ENCODE data around the gene MUL1. TPM values are rescaled to one million over a fixed set of nuclear protein-coding genes. Genes with fewer than 3 reads are reported as not detected.
A peak's percentile ranks its signal among the peaks of the same experiment; 100 is the strongest.

The MUL1 gene
- total and polyA plus RNA-seq, 8 donors = 22.0 to 36.0 (median 25.3) TPM

DNA sequence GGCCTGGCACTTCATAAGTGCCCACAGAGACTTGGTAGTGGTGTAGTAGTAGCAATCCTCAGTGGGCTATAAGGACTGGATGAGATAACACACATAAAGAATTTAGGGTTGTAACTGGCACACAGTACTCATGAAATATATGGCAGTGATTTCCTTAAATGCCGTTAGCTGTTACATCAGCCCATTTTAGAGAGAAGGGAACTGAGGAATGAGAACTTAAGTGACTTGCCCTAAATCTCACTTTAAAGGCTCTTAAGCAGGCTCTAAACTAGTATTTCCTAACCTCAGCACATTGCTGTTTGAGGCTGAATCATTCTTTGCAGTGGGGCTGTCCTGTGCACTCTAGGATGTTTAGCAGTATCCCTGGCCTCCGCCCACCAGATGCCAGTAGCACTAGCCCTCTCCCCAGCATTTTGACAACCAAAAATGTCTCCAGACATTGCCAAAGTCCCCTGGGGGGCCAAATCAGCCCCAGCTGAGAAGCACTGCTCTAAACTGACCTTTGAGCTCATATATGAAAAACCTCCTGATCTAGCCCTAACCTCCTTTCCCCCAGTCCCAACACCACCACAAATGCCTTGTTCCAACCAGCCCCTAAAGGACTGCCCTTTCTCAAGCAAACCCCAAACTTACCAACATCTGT is 33.5 kb downstream of the MUL1 start:
- Histone ChIP-seq H3K4me1 (peaks cover 6 to 10% of the 10 kb centered on the region in 2 donors), H3K27ac (no peak overlapping the region), H3K27me3 (peaks cover 15 to 82% of the 10 kb centered on the region in 2 donors), H3K9me3 (no peaks in the 10 kb centered on the region), H3K4me3 (no peak overlapping the region), H3K36me3 (no peaks in the 10 kb centered on the region)
- TF ChIP-seq, protein P1, sequence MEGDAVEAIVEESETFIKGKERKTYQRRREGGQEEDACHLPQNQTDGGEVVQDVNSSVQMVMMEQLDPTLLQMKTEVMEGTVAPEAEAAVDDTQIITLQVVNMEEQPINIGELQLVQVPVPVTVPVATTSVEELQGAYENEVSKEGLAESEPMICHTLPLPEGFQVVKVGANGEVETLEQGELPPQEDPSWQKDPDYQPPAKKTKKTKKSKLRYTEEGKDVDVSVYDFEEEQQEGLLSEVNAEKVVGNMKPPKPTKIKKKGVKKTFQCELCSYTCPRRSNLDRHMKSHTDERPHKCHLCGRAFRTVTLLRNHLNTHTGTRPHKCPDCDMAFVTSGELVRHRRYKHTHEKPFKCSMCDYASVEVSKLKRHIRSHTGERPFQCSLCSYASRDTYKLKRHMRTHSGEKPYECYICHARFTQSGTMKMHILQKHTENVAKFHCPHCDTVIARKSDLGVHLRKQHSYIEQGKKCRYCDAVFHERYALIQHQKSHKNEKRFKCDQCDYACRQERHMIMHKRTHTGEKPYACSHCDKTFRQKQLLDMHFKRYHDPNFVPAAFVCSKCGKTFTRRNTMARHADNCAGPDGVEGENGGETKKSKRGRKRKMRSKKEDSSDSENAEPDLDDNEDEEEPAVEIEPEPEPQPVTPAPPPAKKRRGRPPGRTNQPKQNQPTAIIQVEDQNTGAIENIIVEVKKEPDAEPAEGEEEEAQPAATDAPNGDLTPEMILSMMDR (IDR thresholded peaks at IDR 0.05) = no peak
- ATAC-seq (no peak), DNase-seq (no peak)
- intact Hi-C loops (cut with DNase I) = no loop called here

- peaks cover 12 to 79% of the 10 kb centered on the region in 2 donors for H3K27me3 ChIP-seq
- no peak overlapping the region for H3K4me3 ChIP-seq
- intact Hi-C loops (cut with DNase I) = no loop called here
- DNase-seq (no peak), ATAC-seq (no peak)
- no peak overlapping the region for H3K27ac ChIP-seq
- H3K9me3 ChIP-seq = no peaks in the 10 kb centered on the region
- TF ChIP-seq, protein P1 (IDR thresholded peaks at IDR 0.05) = no peak
- H3K36me3 ChIP-seq = no peaks in the 10 kb centered on the region
- H3K4me1 ChIP-seq = peaks cover 6 to 10% of the 10 kb centered on the region in 2 donors
These were observed 34.1 kb downstream of the MUL1 start for GRCh38 chr1:20473894-20474293.

DNA sequence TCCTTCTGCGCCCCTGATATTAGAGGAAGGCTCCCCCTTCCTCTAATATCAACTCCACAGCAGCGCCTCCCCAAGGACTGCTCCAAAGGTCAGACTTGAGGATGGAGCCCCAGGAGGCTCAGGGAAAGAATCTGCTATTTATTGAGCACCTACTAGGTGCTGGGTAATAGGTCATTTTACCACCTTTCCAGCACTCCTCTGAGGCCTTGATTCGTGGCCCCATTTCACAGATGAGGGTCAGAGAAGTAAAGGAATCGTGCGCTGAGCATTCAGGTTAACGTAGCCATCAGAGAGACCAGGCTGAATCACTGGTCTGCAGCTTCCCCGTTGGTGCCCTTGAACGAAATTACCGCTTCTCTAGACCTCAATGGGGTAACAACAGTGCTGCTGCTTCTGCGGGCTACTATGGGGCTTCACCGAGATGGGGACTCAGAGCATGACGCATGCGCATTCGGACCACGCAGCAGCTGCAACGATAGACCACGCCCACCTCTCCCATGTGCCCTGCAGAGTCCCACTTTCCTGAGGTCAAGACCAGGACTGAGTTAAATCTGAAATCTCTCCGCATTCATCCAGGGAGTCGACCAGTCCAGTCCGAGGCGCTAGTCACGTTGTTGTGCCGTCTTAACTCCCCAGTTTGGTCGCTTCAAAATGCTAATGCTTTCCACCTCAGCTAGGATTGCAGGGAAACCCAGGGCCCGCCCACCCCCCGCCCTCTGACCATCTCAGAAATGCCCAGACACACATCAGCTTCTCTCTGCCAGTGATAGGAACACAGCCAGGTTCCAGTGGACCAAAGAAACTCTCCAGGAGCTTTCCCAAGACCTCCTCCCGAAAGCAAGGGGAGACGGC is 34.9 kb downstream of the MUL1 start:
- TF ChIP-seq, protein P1 (IDR thresholded peaks at IDR 0.05) = no peak
- no peak overlapping the region for H3K4me3 ChIP-seq
- intact Hi-C loops (cut with DNase I) = no loop called here
- H3K9me3 ChIP-seq = no peaks in the 10 kb centered on the region
- H3K27me3 ChIP-seq = peaks cover 12 to 77% of the 10 kb centered on the region in 2 donors
- H3K27ac ChIP-seq = no peak overlapping the region
- DNase-seq (peak in 2 of 4 donors; percentile 34 to 76), ATAC-seq (peak; percentile 26)
- no peaks in the 10 kb centered on the region for H3K36me3 ChIP-seq
- peaks cover 6 to 10% of the 10 kb centered on the region in 2 donors for H3K4me1 ChIP-seq

GRCh38 chr1:20472121-20472520 is 35.8 kb downstream of the MUL1 start:
- Histone ChIP-seq H3K36me3 (no peaks in the 10 kb centered on the region), H3K27me3 (peaks cover 12 to 77% of the 10 kb centered on the region in 2 donors), H3K4me3 (no peak overlapping the region), H3K27ac (no peak overlapping the region), H3K9me3 (no peaks in the 10 kb centered on the region), H3K4me1 (peaks cover 6 to 9% of the 10 kb centered on the region in 2 donors)
- TF ChIP-seq, protein P1 (IDR thresholded peaks at IDR 0.05) = no peak
- DNase-seq = no peak
- ATAC-seq = no peak
- intact Hi-C loops (cut with DNase I) = no loop called here

DNA sequence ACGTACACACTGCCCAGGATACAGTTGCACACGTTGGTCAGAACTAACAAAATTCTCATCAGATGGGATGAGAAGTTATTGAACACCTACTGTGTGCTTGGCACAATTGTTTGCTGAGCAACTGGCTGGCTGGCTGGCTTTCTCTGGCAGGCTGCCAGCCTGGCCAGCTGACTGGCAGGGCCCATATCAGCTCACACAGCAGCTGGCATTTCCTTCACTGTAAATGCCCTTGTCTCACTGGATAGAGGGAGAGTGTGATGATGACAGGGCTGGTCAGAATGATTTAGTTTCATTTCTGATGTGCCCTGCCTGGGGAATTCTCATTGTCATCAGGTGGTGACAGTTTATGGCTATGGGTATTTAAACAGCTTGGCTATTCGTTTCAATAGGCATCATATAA is 37.8 kb downstream of the MUL1 start:
- intact Hi-C loops (cut with DNase I) = no loop called here
- Histone ChIP-seq H3K4me3 (no peak overlapping the region), H3K27ac (no peak overlapping the region), H3K27me3 (peaks cover 0 to 76% of the 10 kb centered on the region in 2 donors), H3K4me1 (no peaks in the 10 kb centered on the region), H3K9me3 (no peaks in the 10 kb centered on the region), H3K36me3 (no peaks in the 10 kb centered on the region)
- no peak for ATAC-seq
- no peak for DNase-seq
- TF ChIP-seq, protein P1 (IDR thresholded peaks at IDR 0.05) = no peak

All from left lung (tissue), 10 donors.